ENCODE results near the gene SMIM36. TPM values are rescaled to one million over a fixed set of nuclear protein-coding genes. Genes with fewer than 3 reads are reported as not detected.
A peak's percentile ranks its signal among the peaks of the same experiment; 100 is the strongest.
"Not testable (repeated sequence)": the region's sequence is repeated elsewhere in the genome, so short reads cannot be mapped to it uniquely, and the experiment has no call there.

Gene SMIM36
- total RNA-seq, 1 experiment from 2014 or later: not detected

DNA sequence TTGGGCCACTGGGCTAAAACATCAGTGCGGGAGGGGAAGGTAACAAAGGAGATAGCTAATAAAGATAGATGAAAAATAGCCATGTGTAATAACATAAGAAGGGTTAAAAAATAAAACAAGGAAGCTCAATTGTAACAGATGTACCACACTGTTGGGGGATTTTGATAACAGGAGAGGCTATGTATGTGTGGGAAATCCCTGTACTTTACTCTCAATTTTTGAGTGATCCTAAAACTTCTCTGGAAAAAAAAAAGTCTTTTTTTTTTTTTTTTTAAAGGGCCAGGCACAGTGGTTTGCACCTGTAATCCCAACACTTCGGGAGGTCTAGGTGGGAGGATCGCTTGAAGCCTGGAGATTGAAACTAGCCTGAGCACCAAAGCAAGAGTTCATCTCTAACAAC is 87.7 kb downstream of the SMIM36 start:
- DNase-seq (ENCODE audit: low spot score): no peak
- ChIA-PET POLR2A (interaction anchor here (0.7 kb wide), 1 partner anchor 64 kb away, joined by 11 read pairs; no protein-coding TSS in a partner anchor), CTCF (no interaction called here)
- TF ChIP-seq, protein P1, sequence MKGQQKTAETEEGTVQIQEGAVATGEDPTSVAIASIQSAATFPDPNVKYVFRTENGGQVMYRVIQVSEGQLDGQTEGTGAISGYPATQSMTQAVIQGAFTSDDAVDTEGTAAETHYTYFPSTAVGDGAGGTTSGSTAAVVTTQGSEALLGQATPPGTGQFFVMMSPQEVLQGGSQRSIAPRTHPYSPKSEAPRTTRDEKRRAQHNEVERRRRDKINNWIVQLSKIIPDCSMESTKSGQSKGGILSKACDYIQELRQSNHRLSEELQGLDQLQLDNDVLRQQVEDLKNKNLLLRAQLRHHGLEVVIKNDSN (CRISPR knock-in tag; IDR thresholded peaks at IDR 0.05): no peak
- TF ChIP-seq ZNF219 (CRISPR knock-in tag; IDR thresholded peaks at IDR 0.05; ENCODE audit: borderline replicate concordance): no peak
- no peak for TF ChIP-seq MYBL2 (CRISPR knock-in tag; IDR thresholded peaks at IDR 0.05)
- TF ChIP-seq FOXK1 (CRISPR knock-in tag; IDR thresholded peaks at IDR 0.05): no peak
- no peak for TF ChIP-seq TEAD4 (CRISPR knock-in tag; IDR thresholded peaks at IDR 0.05)
- TF ChIP-seq, protein P2, sequence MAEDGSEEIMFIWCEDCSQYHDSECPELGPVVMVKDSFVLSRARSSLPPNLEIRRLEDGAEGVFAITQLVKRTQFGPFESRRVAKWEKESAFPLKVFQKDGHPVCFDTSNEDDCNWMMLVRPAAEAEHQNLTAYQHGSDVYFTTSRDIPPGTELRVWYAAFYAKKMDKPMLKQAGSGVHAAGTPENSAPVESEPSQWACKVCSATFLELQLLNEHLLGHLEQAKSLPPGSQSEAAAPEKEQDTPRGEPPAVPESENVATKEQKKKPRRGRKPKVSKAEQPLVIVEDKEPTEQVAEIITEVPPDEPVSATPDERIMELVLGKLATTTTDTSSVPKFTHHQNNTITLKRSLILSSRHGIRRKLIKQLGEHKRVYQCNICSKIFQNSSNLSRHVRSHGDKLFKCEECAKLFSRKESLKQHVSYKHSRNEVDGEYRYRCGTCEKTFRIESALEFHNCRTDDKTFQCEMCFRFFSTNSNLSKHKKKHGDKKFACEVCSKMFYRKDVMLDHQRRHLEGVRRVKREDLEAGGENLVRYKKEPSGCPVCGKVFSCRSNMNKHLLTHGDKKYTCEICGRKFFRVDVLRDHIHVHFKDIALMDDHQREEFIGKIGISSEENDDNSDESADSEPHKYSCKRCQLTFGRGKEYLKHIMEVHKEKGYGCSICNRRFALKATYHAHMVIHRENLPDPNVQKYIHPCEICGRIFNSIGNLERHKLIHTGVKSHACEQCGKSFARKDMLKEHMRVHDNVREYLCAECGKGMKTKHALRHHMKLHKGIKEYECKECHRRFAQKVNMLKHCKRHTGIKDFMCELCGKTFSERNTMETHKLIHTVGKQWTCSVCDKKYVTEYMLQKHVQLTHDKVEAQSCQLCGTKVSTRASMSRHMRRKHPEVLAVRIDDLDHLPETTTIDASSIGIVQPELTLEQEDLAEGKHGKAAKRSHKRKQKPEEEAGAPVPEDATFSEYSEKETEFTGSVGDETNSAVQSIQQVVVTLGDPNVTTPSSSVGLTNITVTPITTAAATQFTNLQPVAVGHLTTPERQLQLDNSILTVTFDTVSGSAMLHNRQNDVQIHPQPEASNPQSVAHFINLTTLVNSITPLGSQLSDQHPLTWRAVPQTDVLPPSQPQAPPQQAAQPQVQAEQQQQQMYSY (CRISPR knock-in tag; IDR thresholded peaks at IDR 0.05): no peak
- no peak for TF ChIP-seq GTF2I (CRISPR knock-in tag; conservative IDR thresholded peaks at IDR 0.05)
- TF ChIP-seq NFATC4 (CRISPR knock-in tag; IDR thresholded peaks at IDR 0.05): no peak
- TF ChIP-seq, protein P3, sequence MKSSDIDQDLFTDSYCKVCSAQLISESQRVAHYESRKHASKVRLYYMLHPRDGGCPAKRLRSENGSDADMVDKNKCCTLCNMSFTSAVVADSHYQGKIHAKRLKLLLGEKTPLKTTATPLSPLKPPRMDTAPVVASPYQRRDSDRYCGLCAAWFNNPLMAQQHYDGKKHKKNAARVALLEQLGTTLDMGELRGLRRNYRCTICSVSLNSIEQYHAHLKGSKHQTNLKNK (CRISPR knock-in tag; IDR thresholded peaks at IDR 0.05): no peak
- Mint-ChIP-seq H3K27me3 (ENCODE audit: low read depth) (no peaks in the 10 kb centered on the region), H3K4me1 (peaks cover 33% of the 10 kb centered on the region), H3K4me3 (no peak overlapping the region), H3K36me3 (peaks cover 10% of the 10 kb centered on the region), H3K9me3 (no peaks in the 10 kb centered on the region), H3K27ac (no peak overlapping the region)
- ATAC-seq: no peak

DNA sequence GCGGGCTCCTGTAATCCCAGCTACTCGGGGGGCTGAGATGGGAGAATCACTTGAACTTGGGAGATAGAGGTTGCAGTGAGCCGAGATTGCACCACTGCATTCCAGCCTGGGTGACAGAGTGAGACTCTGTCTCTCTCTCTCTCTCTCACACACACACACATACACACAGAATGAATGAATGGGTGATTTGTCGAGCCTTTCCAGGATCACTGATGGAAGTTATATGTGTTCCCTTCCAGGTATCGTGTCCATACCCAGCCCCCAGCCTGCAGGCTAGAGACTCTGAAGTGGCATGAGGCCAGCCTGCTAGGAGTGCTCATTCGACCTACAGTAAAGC is 88.5 kb downstream of the SMIM36 start:
- POLR2A ChIA-PET; H3K4me3 Mint-ChIP-seq; H3K27ac Mint-ChIP-seq; DNase-seq (ENCODE audit: low spot score); CTCF ChIA-PET; H3K36me3 Mint-ChIP-seq; H3K9me3 Mint-ChIP-seq; H3K27me3 Mint-ChIP-seq (ENCODE audit: low read depth); ATAC-seq: not testable (repeated sequence)
- peak; percentile 69 for TF ChIP-seq GABPB1 (CRISPR knock-in tag; IDR thresholded peaks at IDR 0.05)
- peaks cover 33% of the 10 kb centered on the region for H3K4me1 Mint-ChIP-seq

DNA sequence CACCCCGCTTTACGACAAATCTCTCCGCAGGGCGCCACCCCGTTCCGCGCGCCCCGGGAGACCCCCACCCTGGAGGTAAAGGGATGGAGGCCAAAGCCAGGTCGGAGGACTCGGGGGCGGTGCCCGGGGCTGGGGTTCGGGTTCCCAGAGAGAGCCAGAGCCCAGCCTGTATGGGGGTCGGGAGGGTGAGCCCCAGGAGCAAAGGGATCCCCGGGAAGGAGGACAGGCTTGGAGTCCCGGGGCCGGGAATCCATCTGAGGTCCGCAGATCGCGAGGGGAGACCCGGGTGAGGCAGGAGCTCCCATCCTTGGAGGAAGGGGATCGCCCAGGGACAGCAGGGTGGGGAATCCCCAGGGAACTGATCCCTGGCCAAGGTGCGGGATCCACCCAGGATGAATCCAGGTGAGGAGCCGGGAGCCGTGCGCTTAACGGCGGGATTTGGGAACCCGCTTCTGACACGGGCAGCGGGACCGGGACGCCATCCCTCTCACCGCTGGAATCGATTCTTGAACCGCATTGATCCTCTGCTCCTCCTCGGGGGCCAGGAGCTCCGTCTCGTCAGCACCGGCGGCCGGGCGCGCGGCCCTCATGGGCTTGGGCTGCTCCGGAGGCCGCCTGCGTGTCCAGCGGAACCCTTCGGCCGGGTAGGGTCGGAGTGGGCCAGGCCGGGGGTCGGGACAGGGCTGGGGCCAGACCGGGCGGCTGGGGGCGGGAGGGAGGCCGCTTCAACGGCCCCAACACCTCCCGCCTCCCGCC is 89.9 kb downstream of the SMIM36 start, which contains the start of gene MMD:
Gene MMD (minus strand): TSS at position 657 of the 756 bp plus-strand sequence. CDS start 140 bp downstream, at position 517.
- peaks cover 12% of the 10 kb centered on the region for H3K36me3 Mint-ChIP-seq
- peak; percentile 42 for ATAC-seq
- peaks cover 41% of the 10 kb centered on the region for H3K4me1 Mint-ChIP-seq
- H3K9me3 Mint-ChIP-seq: no peaks in the 10 kb centered on the region
- CTCF ChIA-PET: interaction anchor here (1.2 to 1.4 kb wide), 2 partner anchors 91 to 93 kb away, joined by 5 read pairs; no protein-coding TSS in a partner anchor
- POLR2A ChIA-PET: no interaction called here
- no peaks in the 10 kb centered on the region for H3K27me3 Mint-ChIP-seq (ENCODE audit: low read depth)
- H3K4me3 Mint-ChIP-seq: peak within 1 kb of the TSS; percentile 84
- peak; percentile 32 for DNase-seq (ENCODE audit: low spot score)
- H3K27ac Mint-ChIP-seq: peak within 1 kb of the TSS; percentile 77; the same call in 1 of the 2 replicates
- TF ChIP-seq IRF2 (CRISPR knock-in tag; IDR thresholded peaks at IDR 0.05; ENCODE audit: borderline replicate concordance, low read depth): no peak
- TF ChIP-seq SOX15 (CRISPR knock-in tag; IDR thresholded peaks at IDR 0.05): no peak
- TF ChIP-seq ZNF121 (CRISPR knock-in tag; IDR thresholded peaks at IDR 0.05): peak; percentile 84; the same call in 1 of the 2 replicates
- TF ChIP-seq ZNF263 (CRISPR knock-in tag; IDR thresholded peaks at IDR 0.05; ENCODE audit: low read depth): peak; percentile 17; the same call in 1 of the 2 replicates
- peak; percentile 2; the same call in 1 of the 2 replicates for TF ChIP-seq GTF2I (CRISPR knock-in tag; conservative IDR thresholded peaks at IDR 0.05)
- TF ChIP-seq GABPB1 (CRISPR knock-in tag; IDR thresholded peaks at IDR 0.05): peak; percentile 11
- 0 out of 2 replicates have a peak, but pooled peaks have one; percentile 7 for TF ChIP-seq ZNF423 (CRISPR knock-in tag; IDR thresholded peaks at IDR 0.05)
- TF ChIP-seq HMGA2 (CRISPR knock-in tag; IDR thresholded peaks at IDR 0.05): 0 out of 2 replicates have a peak, but pooled peaks have one; percentile 2
- TF ChIP-seq, protein P4, sequence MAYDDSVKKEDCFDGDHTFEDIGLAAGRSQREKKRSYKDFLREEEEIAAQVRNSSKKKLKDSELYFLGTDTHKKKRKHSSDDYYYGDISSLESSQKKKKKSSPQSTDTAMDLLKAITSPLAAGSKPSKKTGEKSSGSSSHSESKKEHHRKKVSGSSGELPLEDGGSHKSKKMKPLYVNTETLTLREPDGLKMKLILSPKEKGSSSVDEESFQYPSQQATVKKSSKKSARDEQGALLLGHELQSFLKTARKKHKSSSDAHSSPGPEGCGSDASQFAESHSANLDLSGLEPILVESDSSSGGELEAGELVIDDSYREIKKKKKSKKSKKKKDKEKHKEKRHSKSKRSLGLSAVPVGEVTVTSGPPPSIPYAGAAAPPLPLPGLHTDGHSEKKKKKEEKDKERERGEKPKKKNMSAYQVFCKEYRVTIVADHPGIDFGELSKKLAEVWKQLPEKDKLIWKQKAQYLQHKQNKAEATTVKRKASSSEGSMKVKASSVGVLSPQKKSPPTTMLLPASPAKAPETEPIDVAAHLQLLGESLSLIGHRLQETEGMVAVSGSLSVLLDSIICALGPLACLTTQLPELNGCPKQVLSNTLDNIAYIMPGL (CRISPR knock-in tag; IDR thresholded peaks at IDR 0.05): peak; percentile 58; the same call in 1 of the 2 replicates
- no peak for TF ChIP-seq ZNF317 (CRISPR knock-in tag; IDR thresholded peaks at IDR 0.05; ENCODE audit: borderline replicate concordance, low read depth)
- TF ChIP-seq NFE2L1 (CRISPR knock-in tag; IDR thresholded peaks at IDR 0.05): no peak
- TF ChIP-seq OVOL2 (CRISPR knock-in tag; IDR thresholded peaks at IDR 0.05; ENCODE audit: borderline replicate concordance): no peak
- TF ChIP-seq FOXK1 (CRISPR knock-in tag; IDR thresholded peaks at IDR 0.05): peak; percentile 44; the same call in 1 of the 2 replicates
- TF ChIP-seq ETV6 (CRISPR knock-in tag; IDR thresholded peaks at IDR 0.05): 0 out of 2 replicates have a peak, but pooled peaks have one; percentile 43
- TF ChIP-seq, protein P5, sequence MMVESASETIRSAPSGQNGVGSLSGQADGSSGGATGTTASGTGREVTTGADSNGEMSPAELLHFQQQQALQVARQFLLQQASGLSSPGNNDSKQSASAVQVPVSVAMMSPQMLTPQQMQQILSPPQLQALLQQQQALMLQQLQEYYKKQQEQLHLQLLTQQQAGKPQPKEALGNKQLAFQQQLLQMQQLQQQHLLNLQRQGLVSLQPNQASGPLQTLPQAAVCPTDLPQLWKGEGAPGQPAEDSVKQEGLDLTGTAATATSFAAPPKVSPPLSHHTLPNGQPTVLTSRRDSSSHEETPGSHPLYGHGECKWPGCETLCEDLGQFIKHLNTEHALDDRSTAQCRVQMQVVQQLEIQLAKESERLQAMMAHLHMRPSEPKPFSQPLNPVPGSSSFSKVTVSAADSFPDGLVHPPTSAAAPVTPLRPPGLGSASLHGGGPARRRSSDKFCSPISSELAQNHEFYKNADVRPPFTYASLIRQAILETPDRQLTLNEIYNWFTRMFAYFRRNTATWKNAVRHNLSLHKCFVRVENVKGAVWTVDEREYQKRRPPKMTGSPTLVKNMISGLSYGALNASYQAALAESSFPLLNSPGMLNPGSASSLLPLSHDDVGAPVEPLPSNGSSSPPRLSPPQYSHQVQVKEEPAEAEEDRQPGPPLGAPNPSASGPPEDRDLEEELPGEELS (CRISPR knock-in tag; IDR thresholded peaks at IDR 0.05): peak; percentile 65; the same call in 1 of the 2 replicates
- TF ChIP-seq, protein P6, sequence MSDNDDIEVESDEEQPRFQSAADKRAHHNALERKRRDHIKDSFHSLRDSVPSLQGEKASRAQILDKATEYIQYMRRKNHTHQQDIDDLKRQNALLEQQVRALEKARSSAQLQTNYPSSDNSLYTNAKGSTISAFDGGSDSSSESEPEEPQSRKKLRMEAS (CRISPR knock-in tag; IDR thresholded peaks at IDR 0.05): peak; percentile 29; the same call in 1 of the 2 replicates
